ENCODE measurements around the gene PADI3. TPM values are rescaled to one million over a fixed set of nuclear protein-coding genes. Genes with fewer than 3 reads are reported as not detected.
A peak's percentile ranks its signal among the peaks of the same experiment; 100 is the strongest.

Gene PADI3
- total and polyA plus RNA-seq, 2 of the 8 experiments (the other 6 are each of a cell fraction or from before 2014, with no cell fraction given): 0.37 to 0.94 TPM

DNA sequence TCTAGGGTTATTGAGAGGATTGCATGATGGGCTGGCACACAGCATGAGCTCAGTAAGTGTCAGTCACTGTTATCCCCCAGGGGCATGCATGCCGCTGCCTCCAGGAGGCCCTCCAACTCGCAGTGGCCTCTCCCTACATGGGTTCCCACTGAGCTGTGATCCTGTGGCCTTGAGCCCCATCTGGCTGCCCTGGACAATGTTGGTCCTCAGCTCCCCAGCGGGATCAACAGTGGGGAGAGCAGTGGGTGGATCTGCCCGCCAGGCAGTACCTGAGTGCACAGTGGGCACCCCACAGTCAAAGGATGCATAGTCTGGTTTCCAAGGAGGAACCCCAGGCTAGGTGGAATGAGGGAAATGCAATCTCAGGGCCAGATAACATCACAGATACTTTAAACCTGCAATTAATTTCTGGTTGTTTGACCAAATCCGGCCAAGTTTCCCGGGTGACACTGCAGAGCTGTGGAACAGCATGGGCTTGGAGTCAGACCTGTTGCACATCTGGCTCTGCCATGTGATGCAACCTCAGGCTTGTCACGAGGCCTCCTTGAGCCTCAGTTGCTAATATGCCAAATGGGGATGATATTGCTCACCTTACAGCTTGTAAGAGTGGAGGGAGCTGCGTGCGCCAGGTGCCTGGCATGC lies 9.3 kb downstream of the PADI3 start:
- no peak overlapping the region for H3K4me3 ChIP-seq (ENCODE audit: extremely low read depth in 1 of 4, insufficient read depth in 2 of 4, low read depth in 3 of 4, low read length in 4 of 4)
- H2BK15ac ChIP-seq (ENCODE audit: low read length): no peak overlapping the region
- H2BK5ac ChIP-seq (ENCODE audit: low read depth, low read length): no peak overlapping the region
- no peaks in the 10 kb centered on the region; the same call in 1 of the 2 replicates for H3K23me2 ChIP-seq (ENCODE audit: low read depth, low read length)
- CTCF ChIA-PET (ENCODE audit: partially characterized antibody): interaction anchor here (0.6 to 3.7 kb wide), 16 partner anchors 10 to 1658 kb away, joined by 3 to 19 read pairs (median 3); partner anchors contain the start of gene PADI3
- 0 out of 2 replicates have a peak overlapping the region, but pooled peaks have one; percentile 33 for H2BK12ac ChIP-seq (ENCODE audit: low read depth, low read length)
- no peak overlapping the region for H3K23ac ChIP-seq (ENCODE audit: insufficient read length)
- FAIRE-seq (no peak), DNase-seq (ENCODE audit: low read depth in 1 of 2, low spot score in 2 of 2) (no peak)
- H3K79me1 ChIP-seq (ENCODE audit: low read depth, low read length): no peaks in the 10 kb centered on the region
- H3K9me3 ChIP-seq (ENCODE audit: insufficient read depth in 2 of 2, low read depth in 1 of 2, low read length in 1 of 2): no peaks in the 10 kb centered on the region
- no peak overlapping the region for H3K14ac ChIP-seq (ENCODE audit: insufficient read length)
- no peaks in the 10 kb centered on the region for H3K36me3 ChIP-seq (ENCODE audit: control insufficient read depth in 2 of 4, insufficient read depth in 4 of 4, low read length in 3 of 4)
- no peak overlapping the region for H4K5ac ChIP-seq (ENCODE audit: insufficient read length, low read depth, low read length)
- no peak overlapping the region for H3K56ac ChIP-seq (replicated peaks; ENCODE audit: insufficient read length, low read depth, low read length)
- no peaks in the 10 kb centered on the region for H3K4me1 ChIP-seq (replicated peaks in 1 of 4; ENCODE audit: control insufficient read depth in 3 of 4, insufficient read depth in 4 of 4, low read length in 3 of 4)
- no peak overlapping the region for H2BK20ac ChIP-seq (ENCODE audit: low read length)
- no peak overlapping the region for H4K91ac ChIP-seq (replicated peaks; ENCODE audit: insufficient read length, low read length)
- 93% methylated on average over 9 of the region's 9 CpGs; no CpG with 5 or more reads in 1 of the 2 experiments for WGBS, 2 experiments (ENCODE audit: extremely low coverage in 1 of 2, insufficient coverage in 1 of 2, insufficient read length in 1 of 2, insufficient replicate concordance in 2 of 2, low coverage in 1 of 2, low lambda C conversion rate in 2 of 2, missing lambda C conversion rate in 1 of 2)
- POLR2A ChIA-PET (ENCODE audit: partially characterized antibody): interaction anchor here (1.4 to 1.5 kb wide), 2 partner anchors 8 to 9 kb away, joined by 3 to 4 read pairs; partner anchors contain the start of gene PADI3
- H3K18ac ChIP-seq (ENCODE audit: extremely low read depth, low read length): peak overlapping the region; percentile 32; the same call in 1 of the 2 replicates
- no peak overlapping the region for H2AK5ac ChIP-seq (ENCODE audit: low read depth, low read length)
- no peak overlapping the region for H3K27ac ChIP-seq (ENCODE audit: low read depth, low read length)
- no peak overlapping the region for H2BK120ac ChIP-seq (replicated peaks; ENCODE audit: low read depth, low read length)
- no peak overlapping the region for H3K9ac ChIP-seq (replicated peaks in 1 of 4; ENCODE audit: extremely low read depth in 1 of 4, low read depth in 3 of 4, low read length in 3 of 4)
- H4K20me1 ChIP-seq (replicated peaks in 1 of 2; ENCODE audit: control insufficient read depth in 1 of 2, insufficient read depth in 2 of 2, low read length in 2 of 2): no peaks in the 10 kb centered on the region
- no peak overlapping the region for H3K4ac ChIP-seq (replicated peaks; ENCODE audit: insufficient read length, low read depth, low read length)
- H3K79me2 ChIP-seq (ENCODE audit: control insufficient read depth in 1 of 2, insufficient read depth in 2 of 2, low read length in 2 of 2): no peaks in the 10 kb centered on the region
- no peak overlapping the region for H3K4me2 ChIP-seq (ENCODE audit: insufficient read depth in 1 of 2, low read depth in 2 of 2, low read length in 2 of 2)
- H4K8ac ChIP-seq (ENCODE audit: extremely low read depth, insufficient read depth, low read length): no peak overlapping the region
- H2AFZ ChIP-seq (ENCODE audit: low read length): no peak overlapping the region
- peaks cover 0 to 2% (median 0%) of the 10 kb centered on the region in 4 experiments; a peak in 1 of 7 replicates for H3K27me3 ChIP-seq (replicated peaks in 1 of 4; ENCODE audit: control insufficient read depth in 3 of 4, extremely low read depth in 1 of 4, insufficient read depth in 3 of 4, low read length in 3 of 4)
- TF ChIP-seq EGR1 (IDR thresholded peaks at IDR 0.05; ENCODE audit: borderline replicate concordance, low read depth, low read length) (no peak), SP1 (IDR thresholded peaks at IDR 0.05; ENCODE audit: low read depth, low read length) (no peak), CEBPB (IDR thresholded peaks at IDR 0.05; ENCODE audit: low read depth, low read length) (no peak), JUN (IDR thresholded peaks at IDR 0.05; ENCODE audit: low read depth, low read length) (no peak), TCF12 (IDR thresholded peaks at IDR 0.05; ENCODE audit: low read depth, low read length) (no peak), YY1 (IDR thresholded peaks at IDR 0.05; ENCODE audit: low read depth, low read length) (no peak), HDAC2 (IDR thresholded peaks at IDR 0.05; ENCODE audit: borderline replicate concordance in 1 of 2, low read depth in 2 of 2, low read length in 2 of 2) (no peak)
- TF ChIP-seq, protein P1, sequence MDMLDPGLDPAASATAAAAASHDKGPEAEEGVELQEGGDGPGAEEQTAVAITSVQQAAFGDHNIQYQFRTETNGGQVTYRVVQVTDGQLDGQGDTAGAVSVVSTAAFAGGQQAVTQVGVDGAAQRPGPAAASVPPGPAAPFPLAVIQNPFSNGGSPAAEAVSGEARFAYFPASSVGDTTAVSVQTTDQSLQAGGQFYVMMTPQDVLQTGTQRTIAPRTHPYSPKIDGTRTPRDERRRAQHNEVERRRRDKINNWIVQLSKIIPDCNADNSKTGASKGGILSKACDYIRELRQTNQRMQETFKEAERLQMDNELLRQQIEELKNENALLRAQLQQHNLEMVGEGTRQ (IDR thresholded peaks at IDR 0.05; ENCODE audit: low read length): no peak
- TF ChIP-seq, protein P2, sequence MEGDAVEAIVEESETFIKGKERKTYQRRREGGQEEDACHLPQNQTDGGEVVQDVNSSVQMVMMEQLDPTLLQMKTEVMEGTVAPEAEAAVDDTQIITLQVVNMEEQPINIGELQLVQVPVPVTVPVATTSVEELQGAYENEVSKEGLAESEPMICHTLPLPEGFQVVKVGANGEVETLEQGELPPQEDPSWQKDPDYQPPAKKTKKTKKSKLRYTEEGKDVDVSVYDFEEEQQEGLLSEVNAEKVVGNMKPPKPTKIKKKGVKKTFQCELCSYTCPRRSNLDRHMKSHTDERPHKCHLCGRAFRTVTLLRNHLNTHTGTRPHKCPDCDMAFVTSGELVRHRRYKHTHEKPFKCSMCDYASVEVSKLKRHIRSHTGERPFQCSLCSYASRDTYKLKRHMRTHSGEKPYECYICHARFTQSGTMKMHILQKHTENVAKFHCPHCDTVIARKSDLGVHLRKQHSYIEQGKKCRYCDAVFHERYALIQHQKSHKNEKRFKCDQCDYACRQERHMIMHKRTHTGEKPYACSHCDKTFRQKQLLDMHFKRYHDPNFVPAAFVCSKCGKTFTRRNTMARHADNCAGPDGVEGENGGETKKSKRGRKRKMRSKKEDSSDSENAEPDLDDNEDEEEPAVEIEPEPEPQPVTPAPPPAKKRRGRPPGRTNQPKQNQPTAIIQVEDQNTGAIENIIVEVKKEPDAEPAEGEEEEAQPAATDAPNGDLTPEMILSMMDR (IDR thresholded peaks at IDR 0.05; ENCODE audit: control extremely low read depth in 1 of 3, insufficient read depth in 1 of 3, low read depth in 1 of 3, low read length in 3 of 3): no peak

All from H1 (cell line).